HG03354 (cell line): ENCODE results near the gene RAB43.
"Not testable (repeated sequence)": the region's sequence is repeated elsewhere in the genome, so short reads cannot be mapped to it uniquely, and the experiment has no call there.

Experiments
- ATAC-seq: cut with Tn5 transposase; IDR thresholded peaks from one replicate; pipeline ENCODE4 v1.9.1; 2021; ENCODE audit warnings: mild to moderate bottlenecking; ENCODE audit not compliant: unreplicated experiment, poor library complexity, severe bottlenecking

The RAB43 gene

DNA sequence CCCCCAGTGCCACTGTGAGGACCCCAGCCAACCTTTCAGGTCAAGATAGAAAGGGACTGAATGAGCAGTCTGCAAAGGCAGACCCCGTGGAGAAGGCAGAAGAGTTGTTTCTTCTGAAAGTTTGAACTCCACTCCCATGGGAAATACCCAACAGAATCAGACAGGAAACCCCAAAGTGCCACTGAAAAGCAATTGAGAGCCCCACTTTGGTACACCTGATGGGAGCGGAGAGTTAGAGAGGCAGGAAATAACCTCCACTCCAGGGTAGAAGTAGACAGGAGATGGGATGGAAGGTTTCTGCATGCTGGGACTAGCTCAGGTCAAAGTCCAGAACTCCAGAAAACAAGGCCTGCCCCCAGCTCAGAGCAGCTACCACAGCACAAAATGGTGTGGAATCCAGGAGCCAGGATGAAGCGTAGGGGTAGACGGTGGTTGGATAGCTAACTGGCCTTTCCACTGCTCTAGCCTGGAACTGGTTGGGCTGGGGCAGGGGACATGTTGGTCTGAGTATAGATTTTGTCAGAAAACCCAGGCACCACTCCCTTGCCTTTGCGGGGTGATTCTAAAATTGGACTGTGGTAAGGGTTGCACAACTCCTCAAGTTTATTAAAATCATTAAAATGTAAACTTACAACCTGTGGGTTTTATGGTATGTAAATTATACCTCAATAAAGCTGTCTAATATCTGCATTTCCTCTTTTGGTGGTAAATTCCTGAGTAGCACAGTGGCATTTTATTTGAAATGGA is 1.9 kb upstream of the RAB43 start:
- ATAC-seq = no peak

DNA sequence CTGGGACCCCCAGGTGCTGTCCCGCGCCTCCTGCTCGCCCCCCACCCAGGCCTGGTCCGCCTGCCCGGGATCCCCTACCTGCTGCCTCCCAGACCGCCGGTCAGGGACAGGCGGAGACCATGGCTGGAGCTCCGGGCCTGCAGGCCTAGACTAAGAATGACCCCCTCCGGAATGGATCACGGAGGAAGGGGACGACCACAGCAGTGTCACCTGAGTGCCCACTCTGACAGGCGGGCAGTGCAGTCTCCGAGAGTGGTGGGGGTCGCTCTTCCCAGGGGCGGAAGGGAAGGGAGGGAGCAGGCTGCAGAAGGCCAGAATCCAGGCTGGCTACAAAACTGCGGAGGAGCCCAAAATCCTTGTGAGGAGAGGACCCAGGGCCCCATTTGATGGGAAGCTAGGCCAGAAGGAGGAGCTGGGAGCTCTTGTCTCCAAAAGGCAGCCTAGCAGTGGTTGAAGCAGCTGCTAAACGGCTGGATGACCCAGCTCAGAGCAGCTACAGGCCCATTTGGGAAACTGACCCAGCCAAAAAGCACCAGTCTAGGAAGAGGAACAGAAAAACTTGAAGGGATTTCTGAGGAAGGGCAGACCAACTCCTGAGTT is 908 bp upstream of the RAB43 start:
- no peak for ATAC-seq

DNA sequence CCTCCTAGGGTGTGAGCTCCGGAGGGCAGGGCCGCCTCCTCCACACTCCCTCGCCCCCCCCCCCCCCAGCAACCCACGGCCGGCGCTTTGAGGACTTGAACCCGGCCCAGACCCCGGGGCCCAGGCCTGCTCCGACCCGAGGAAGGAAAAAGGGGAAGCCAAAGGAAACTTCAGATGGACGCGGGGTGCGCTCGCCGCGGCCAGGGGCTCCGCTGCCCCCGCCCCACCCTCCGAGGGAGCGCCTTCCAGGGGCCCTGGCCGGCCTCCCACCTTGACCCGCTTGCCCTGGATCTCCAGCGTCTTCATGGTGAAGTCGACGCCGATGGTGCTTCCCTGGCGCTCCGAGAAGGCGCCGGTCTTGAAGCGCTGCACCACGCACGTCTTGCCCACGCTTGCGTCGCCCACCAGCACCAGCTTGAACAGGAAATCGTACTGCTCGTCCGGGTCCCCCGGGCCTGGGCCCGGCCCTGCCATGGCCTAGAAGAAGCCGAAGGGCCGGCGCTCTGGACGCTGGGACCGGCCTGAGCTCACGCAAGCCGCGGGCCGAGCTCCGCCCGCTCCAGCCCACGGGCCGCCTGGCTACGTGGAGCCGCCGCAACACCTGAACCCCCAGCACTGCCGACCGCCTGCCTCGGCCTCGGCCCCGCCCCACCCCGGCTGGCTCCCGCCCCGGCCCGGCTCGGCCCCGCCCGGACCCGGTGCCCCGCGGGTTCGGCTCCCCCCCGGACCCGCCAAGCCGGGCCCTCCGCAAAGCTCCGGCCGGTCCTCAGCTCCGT is 400 bp downstream of the RAB43 start:
- ATAC-seq = peak; percentile 1

DNA sequence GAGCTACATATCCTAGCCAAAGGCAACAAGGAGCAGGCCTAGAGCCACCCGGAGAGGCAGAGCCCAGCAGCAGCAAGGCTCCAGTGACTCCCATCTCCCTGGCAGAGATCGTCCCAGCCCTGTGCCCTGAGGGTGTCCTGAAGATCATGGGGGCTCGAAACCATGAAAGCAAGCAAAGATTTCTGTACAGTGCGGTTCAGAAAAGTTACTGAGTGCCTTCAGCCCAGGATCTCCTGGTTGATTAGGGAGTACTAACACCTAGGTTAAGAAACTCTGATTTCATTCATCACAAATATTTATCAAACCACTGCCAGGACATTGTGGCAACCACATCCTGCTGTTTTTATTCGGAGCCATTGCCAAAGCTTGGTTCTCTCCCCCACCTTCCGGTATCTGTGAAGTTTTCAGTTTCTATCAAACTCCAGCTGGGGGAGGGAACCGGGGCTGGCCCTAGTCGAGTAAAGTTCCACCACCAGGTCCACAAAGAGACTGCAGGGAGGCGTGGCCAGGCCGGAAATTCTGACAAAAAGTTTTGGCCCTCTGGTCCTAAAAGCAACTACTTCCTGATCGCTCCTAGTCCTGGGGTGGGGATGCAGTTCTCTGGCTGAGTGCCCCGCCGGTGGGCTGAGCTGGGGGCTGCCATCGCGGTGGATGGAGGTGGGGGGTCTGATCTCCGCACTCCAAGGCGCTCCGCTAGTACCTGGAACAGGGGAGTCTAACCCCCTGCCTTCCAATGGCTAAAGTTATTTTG is 1.2 kb downstream of the RAB43 start:
- ATAC-seq = peak; percentile 75

DNA sequence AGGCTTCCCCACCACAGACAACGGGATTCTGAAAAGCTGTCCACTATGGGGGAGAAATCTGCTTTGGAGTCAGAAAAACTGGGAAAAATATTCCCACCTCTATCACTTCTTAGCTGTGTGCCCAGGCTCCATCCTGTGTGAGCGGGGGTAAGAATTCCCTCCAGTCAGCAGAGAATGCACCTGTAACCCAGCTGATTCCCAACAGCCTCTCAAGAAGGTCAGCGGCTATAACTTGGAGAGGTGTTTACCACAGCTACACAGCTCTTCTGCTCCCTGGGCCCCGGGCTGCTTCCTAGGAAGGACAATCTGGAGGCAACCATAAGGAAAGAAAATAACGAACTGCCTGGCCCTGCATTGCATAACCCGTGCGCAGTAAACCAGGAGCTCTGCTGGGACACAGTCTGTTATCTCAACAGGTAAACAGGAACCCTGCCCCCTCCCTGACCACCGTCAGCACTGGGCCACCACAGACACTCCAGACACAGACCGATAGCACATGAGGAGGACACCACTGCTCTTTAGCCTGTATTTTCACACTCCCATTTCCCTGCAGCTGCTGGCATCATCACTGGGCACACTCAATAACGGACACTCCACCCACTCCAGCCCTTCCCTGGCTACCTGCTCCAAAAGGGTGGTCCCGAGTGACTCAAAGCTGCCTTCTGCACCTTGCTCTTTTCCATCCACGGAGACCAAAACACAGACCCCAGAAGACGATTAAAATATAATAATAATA is 2.1 kb downstream of the RAB43 start:
- no peak for ATAC-seq

DNA sequence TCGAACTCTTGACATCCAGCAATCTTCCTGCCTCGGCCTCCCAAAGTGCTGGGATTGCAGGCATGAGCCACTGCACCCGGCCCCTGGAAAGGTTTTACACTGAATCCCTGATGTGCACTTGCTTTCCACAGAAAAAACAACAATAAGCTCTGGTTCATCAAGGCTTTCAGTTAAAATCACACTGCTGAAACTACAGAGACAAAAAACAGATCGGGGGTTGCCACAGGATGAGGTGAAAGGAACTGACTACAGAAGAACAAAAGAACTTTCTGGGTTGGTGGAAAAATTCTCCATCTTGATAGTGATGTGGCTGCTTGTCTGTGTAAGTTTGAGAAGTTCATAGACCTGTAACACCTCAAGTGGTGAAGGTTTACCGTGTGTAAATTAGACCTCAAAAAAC is 2.9 kb downstream of the RAB43 start:
- no peak for ATAC-seq

DNA sequence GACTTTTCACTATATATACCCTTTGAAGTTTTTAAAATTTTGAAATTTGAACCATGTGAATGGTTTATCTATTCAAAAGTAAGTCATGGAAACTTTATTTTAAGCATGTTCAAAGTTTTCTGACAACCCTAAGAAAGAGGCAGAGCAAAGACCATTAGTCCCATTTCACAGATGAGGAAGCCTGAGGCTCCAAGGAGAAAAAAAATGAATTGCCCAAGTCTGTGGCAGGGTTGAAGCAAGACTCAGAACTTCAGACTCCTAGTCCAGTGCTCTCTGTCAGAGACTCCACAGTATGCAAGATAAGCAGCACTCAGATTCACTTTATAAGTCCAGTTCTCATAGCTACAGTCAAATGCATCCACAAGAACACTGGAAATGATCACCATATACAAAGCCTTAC is 4.5 kb downstream of the RAB43 start:
- ATAC-seq = no peak

DNA sequence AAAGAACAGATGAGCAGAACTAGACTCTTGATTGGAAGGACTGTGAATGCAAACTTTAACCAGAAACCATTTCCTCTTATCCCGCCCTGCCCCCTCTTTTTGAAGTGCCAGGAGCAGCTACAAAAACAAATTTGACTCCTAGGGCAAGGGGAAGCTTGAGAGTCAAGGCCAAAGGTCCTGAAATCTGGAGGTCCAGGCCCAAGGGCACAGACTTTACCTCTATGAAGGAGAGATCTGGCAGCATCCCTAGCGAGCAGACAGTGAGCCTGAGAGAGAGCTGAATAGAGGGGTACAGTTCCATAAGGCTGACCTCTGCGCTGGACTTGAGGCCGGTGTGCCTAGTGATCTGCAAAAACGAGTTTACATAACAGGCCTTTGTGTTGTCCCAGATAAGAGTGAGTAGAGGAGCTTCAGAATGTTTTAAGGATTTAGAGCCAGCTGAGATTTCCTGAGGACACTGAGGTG is 5.1 kb downstream of the RAB43 start:
- ATAC-seq = no peak

DNA sequence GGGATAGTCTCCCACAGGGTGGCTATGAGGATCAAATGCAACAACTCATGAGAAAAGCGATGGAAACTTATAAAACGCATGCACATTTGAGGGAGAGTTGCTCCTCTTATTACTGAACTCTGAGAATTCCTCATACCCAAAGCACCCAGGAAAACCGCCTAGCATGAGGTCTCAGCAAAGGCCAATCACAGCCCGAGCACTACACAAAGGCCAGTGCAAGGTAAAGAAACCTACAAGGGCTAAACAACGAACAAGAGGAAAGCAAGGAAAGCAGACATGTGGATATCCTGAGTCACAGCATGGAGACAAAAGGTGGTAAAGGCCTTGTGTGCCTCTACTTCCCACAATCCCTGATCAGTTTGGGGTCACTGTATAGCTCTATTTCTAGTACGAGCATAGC is 7.1 kb downstream of the RAB43 start:
- no peak for ATAC-seq

DNA sequence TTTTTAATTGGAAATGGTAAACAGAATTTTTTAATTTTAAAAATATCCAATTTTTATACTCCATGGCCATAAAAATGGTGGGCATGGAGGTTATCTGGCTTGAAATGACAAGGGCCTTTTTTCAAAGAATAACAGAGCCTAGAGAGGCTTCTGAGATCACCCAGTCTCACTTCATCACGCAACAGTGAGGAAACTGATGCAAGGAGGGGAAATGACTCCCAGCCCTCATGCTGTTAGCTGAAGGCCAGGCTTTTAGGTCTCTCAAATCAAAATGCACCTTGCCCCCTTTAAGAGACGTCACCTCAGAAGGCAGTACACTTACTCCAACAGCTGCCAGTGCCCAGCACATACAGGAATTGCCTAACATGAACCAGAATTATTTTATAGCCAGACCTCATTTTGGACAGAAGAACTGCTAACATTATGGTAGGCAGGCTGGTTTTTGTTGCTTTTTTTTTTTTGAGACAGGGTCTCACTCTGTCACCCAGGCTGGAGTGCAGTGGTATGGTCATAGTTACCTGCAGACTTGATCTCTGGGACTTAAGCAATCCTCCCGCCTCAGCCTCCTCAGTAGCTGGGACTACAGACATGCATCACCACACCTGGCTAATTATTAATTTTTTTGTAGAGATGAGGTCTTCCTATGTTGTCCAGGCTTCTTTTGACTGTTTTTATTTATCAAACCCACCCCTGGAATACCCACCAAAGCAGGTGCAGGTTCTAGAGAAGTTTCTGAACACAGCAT is 9.1 kb downstream of the RAB43 start:
- ATAC-seq = no peak

DNA sequence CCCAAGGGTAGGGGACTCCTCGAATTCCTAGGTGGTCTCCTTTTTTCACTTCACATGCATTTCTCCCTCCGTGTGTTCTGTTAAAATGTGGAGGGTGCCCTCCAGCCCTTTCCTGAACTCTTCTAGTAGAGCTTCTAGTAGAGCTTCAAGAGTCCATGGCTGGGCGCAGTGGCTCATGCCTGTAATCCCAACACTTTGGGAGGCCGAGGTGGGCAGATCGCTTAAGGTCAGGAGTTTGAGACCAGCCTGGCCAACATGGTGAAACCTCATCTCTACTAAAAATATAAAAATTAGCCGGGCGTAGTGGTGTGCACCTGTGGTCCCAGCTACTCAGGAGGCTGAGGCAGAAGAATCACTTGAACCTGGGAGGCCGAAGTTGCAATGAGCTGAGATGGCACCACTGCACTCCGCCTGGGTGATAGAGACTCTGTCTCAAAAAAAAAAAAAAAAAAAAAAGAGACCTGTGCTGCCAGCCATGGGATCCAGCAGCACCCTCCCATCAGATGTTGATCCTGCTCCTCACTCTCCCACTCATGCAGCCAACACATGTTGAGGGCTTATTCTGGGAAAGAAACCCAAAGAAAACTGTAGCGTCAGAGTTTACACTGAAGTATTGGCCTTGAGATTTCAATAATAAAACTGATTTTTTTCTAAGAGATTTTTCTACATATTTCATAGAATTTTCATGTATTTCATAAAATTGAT is 10.4 kb downstream of the RAB43 start:
- ATAC-seq = not testable (repeated sequence)

DNA sequence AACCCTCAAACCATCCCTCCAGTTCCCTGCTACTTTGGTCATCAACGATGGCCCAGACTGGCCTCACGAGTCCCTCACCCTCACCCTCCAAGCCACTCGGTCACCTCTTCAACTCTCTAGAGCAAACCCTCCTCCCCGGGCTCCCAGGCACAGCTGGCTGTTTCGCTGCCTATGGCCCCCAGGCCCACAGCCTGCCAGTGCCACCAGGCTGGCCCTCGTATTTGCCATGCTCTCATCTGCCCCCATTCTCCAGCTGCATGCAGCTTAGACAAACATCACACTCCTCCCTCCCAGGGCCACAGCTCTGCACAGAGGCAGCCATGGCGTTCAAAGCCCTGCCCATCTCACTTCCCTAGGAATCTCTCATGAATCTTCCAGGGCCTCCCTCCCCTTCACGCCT is 13.8 kb downstream of the RAB43 start:
- no peak for ATAC-seq

DNA sequence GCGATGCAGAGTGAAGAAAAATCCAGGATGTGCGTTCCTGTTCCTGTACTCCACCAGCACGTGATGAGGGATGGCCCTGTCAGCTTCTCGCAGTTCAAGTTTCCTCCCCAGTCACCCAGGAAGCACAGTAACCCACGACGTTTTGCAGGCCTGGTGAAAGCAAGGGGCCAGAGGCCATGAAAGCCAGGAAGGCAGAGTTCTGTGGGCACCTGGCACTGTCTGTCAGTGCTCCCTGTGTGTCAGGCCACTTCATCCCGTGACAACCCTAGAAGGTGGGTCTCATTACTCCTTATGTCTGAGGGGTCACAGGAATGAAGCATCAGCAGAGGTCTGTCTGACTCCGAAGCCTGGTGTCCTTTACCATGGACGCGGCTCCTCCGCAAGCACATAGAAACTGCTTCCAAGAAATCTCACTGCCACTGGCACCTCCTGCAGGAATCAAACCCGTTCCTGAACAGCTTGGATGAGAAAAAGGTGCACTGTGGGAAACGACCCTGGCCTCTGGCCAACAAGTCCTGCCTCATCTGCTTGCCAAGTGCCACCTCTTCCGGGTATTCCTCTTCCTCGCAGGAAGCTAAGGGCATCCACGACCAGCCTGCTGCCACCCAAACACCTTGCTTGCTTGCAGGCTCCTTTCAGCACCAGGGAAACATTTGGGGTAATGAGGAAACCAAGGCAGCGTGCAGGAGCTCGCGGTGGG is 14.6 kb downstream of the RAB43 start:
- ATAC-seq = no peak

DNA sequence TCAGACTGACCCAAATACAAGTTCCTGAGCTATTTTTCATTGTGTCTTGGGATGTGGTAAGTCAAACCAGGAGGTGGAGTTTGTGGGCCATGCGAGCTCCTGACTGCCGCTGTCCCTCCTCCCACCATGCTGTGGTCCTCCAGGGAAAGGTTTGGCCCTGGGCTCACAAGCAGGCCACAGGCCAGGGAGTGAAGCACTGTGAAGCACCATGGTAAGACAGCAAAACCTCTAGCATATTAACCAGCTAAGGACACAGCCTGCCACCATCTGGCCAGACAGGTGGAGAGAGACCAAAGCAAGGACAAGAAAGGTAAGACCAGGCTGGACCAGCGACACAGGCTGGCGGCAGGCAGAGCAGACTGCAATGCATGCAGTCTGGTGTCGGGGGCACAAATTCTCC is 15.3 kb downstream of the RAB43 start:
- ATAC-seq = no peak

DNA sequence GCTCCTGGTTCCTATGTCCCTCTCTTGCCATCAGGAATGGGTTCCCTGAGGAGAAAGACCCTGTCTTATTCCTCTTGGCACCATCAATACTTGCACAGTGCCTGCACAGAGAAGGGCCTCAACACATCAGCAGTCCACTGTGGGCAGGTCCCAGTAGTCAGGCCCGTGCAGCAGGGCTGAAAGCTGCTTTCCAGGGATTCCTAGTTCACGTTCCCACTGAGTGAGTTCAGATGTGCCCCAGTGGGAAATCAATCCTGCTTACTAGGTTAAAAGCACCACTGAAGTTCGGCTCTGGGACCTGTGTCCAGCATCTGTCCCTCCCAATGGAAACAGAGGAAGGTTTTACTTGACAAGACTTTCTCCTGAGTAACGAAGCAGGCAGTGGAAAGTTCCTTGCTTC is 15.7 kb downstream of the RAB43 start:
- no peak for ATAC-seq

DNA sequence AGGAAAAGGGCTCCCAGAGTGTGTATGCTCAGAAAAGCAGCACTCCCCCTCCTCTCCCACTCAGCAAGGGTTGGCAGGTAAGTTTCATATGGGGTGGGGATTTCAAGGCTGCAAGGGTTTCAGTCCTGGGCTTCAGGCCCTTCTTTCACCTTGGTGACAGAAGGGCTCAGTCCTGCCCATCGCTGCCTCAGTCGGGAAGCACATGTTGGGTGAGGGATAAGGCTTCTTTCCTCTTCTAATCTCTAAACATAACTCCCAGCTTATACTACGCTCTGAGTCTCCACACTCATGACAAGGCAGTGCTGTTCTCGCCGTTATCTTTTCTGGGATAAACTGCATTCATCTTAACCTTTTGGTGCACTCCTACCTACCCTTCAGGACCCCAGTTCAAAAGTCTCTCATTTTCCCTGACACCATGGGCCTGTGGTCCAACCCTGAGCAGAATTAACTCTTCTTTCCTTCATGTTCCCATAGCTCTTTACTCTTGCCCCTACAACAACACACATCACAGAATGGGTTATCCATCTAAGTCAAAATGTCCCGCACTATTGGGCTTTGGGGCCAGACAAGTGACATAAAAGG is 17.0 kb downstream of the RAB43 start:
- ATAC-seq = no peak

DNA sequence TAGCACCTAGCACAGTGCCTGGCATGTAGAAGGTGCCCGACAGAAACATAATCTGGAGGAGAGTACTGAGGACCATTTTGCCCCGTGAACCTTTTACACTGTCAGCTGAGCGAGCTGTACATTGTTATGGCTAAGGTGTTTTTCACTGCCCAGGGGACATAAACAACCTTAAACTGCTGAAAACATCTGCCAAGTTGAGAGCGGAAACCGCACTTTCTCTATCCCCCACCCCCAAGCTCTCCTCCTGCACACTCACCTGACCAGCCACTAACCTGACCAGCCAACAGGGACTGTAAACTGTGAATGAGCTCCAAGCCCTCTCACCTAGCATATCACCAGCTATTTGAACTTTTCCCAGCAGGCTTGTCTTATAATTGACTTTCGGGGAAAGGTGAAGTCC is 17.6 kb downstream of the RAB43 start:
- ATAC-seq = no peak
